ENCODE data around the gene CCDC70.

Gene CCDC70

GRCh38 chr13:51839711-51840540 is 21.8 kb upstream of the CCDC70 start:
- DNase-seq (ENCODE audit: low read depth): no peak
- TF ChIP-seq CTCF (IDR thresholded peaks at IDR 0.05; ENCODE audit: low read depth, low read length) (no peak), MAX (IDR thresholded peaks at IDR 0.05; ENCODE audit: low read depth, low read length) (no peak), MYC (IDR thresholded peaks at IDR 0.05; ENCODE audit: low read depth, low read length) (no peak), POLR2A (IDR thresholded peaks at IDR 0.05; ENCODE audit: extremely low read depth, insufficient read length) (no peak)

GRCh38 chr13:51840917-51841316 is 20.9 kb upstream of the CCDC70 start:
- DNase-seq (ENCODE audit: low read depth): no peak
- no peak for TF ChIP-seq MYC (IDR thresholded peaks at IDR 0.05; ENCODE audit: low read depth, low read length)
- TF ChIP-seq MAX (IDR thresholded peaks at IDR 0.05; ENCODE audit: low read depth, low read length): no peak
- TF ChIP-seq CTCF (IDR thresholded peaks at IDR 0.05; ENCODE audit: low read depth, low read length): no peak
- TF ChIP-seq POLR2A (IDR thresholded peaks at IDR 0.05; ENCODE audit: extremely low read depth, insufficient read length): no peak
- no peak overlapping the region for H3K4me3 ChIP-seq (ENCODE audit: low read depth, low read length)

More at GRCh38 chr13:51839711-51840540, 21.8 kb upstream of the CCDC70 start:
- no peak overlapping the region for H3K4me3 ChIP-seq (ENCODE audit: low read depth, low read length)

- no peak for TF ChIP-seq POLR2A (IDR thresholded peaks at IDR 0.05; ENCODE audit: extremely low read depth, insufficient read length)
- TF ChIP-seq CTCF (IDR thresholded peaks at IDR 0.05; ENCODE audit: low read depth, low read length): no peak
- no peak for TF ChIP-seq MYC (IDR thresholded peaks at IDR 0.05; ENCODE audit: low read depth, low read length)
- TF ChIP-seq MAX (IDR thresholded peaks at IDR 0.05; ENCODE audit: low read depth, low read length): no peak
- H3K4me3 ChIP-seq (ENCODE audit: low read depth, low read length): no peak overlapping the region
- DNase-seq (ENCODE audit: low read depth): no peak
Measured at GRCh38 chr13:51841732-51842131, 20.0 kb upstream of the CCDC70 start.

- no peak for TF ChIP-seq CTCF (IDR thresholded peaks at IDR 0.05; ENCODE audit: low read depth, low read length)
- TF ChIP-seq MYC (IDR thresholded peaks at IDR 0.05; ENCODE audit: low read depth, low read length): no peak
- TF ChIP-seq MAX (IDR thresholded peaks at IDR 0.05; ENCODE audit: low read depth, low read length): no peak
- no peak for TF ChIP-seq POLR2A (IDR thresholded peaks at IDR 0.05; ENCODE audit: extremely low read depth, insufficient read length)
- no peak overlapping the region for H3K4me3 ChIP-seq (ENCODE audit: low read depth, low read length)
- no peak for DNase-seq (ENCODE audit: low read depth)
Measured at GRCh38 chr13:51843529-51843928, 18.2 kb upstream of the CCDC70 start.

GRCh38 chr13:51844862-51845573 is 16.8 kb upstream of the CCDC70 start, which contains the start of gene TMEM272:
Gene TMEM272, minus strand, starts transcription at chr13:51845177. Its CDS starts 6,647 bp downstream, at chr13:51838530.
- peak; percentile 61 for DNase-seq (ENCODE audit: low read depth)
- H3K4me3 ChIP-seq (ENCODE audit: low read depth, low read length): no peak within 1 kb of the TSS
- TF ChIP-seq POLR2A (IDR thresholded peaks at IDR 0.05; ENCODE audit: extremely low read depth, insufficient read length) (no peak), CTCF (IDR thresholded peaks at IDR 0.05; ENCODE audit: low read depth, low read length) (peak; percentile 86), MYC (IDR thresholded peaks at IDR 0.05; ENCODE audit: low read depth, low read length) (no peak)

Data from NB4 (cell line).